Measurements from ENCODE around the gene COX8A. TPM values are rescaled to one million over a fixed set of nuclear protein-coding genes. Genes with fewer than 3 reads are reported as not detected.
A peak's percentile ranks its signal among the peaks of the same experiment; 100 is the strongest.

The COX8A gene, protein sequence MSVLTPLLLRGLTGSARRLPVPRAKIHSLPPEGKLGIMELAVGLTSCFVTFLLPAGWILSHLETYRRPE
- total RNA-seq, result 100 to 1,000 TPM; 149 to 362 TPM
- 100 to 1,000 TPM; 666 to 779 TPM for polyA plus RNA-seq
- long read RNA-seq, donor 1, transcript COX8A-201 (2 exons, 507 nt), result major isoform, 287 of 323 reads
- long read RNA-seq, donor 1, partial matches to known transcripts, result 36 of 323 reads
- long read RNA-seq, donor 1, other reads (novel, unspliced or antisense), result 0 of 323 reads
- long read RNA-seq, donor 2, transcript COX8A-201 (2 exons, 507 nt), result major isoform, 130 of 143 reads
- long read RNA-seq, donor 2, partial matches to known transcripts, result 13 of 143 reads
- long read RNA-seq, donor 2, other reads (novel, unspliced or antisense), result 0 of 143 reads
- long read RNA-seq, donor 3, transcript COX8A-201 (2 exons, 507 nt), result major isoform, 171 of 186 reads
- long read RNA-seq, donor 3, partial matches to known transcripts, result 15 of 186 reads
- long read RNA-seq, donor 3, other reads (novel, unspliced or antisense), result 0 of 186 reads
- long read RNA-seq, donor 4, transcript COX8A-201 (2 exons, 507 nt), result major isoform, 150 of 150 reads
- long read RNA-seq, donor 4, partial matches to known transcripts, result 0 of 150 reads
- long read RNA-seq, donor 4, other reads (novel, unspliced or antisense), result 0 of 150 reads
- long read RNA-seq, donor 5, transcript COX8A-201 (2 exons, 507 nt), result major isoform, 306 of 306 reads
- long read RNA-seq, donor 5, partial matches to known transcripts, result 0 of 306 reads
- long read RNA-seq, donor 5, other reads (novel, unspliced or antisense), result 0 of 306 reads

DNA sequence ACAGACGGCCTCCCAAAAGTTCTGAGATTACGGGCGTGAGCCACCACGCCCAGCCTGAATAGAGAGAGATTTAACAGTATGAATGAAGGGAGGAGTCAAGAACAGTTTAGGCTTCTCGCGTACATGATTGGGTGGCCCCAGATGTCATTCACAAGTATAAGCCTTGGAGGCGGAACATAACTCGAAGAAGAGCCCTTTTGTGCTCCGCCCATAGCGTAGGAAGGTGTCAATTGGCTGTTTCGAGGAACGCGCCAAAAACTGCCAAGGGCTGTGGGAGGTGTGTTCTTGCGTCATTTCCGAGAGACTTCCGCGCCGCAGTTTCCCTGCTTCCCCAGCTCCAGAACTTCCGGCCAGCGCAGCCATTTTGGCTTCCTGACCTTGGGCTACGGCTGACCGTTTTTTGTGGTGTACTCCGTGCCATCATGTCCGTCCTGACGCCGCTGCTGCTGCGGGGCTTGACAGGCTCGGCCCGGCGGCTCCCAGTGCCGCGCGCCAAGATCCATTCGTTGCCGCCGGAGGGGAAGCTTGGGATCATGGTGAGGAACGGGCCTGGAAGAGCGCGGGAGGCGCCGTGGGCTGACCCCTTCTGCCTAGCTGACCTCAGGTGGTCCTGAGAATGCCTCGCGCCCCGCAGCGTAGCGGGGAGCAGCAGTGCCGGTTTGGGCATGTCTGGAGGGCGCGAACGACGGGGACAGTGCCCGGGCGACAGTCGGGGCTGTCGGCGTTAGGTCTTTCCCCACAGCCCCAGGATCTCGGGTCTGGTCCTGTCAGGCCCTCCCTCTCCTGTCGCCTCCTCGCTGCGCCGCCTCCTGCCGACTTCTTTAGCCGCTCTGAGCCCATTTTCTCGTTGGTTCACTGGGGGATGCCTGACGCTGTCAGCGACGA, at the start of gene COX8A:
Gene COX8A, plus strand, starts transcription at position 362 of the 885 bp plus-strand sequence. Its CDS starts 61 bp downstream, at position 423.
- peak; percentile 98 for ATAC-seq (ENCODE audit: insufficient read depth, low FRiP score)
- Histone ChIP-seq H3K4me1 (ENCODE audit: control insufficient read depth in 5 of 5, insufficient read depth in 5 of 5, low read length in 5 of 5) (peaks cover 0 to 14% (median 7%) of the 10 kb centered on the region in 5 donors), H3K9me3 (ENCODE audit: control insufficient read depth in 4 of 4, insufficient read depth in 3 of 4, low read length in 3 of 4) (no peaks in the 10 kb centered on the region), H3K36me3 (ENCODE audit: control insufficient read depth in 4 of 4, insufficient read depth in 4 of 4, low read length in 4 of 4) (peaks cover 0 to 7% (median 3%) of the 10 kb centered on the region in 4 donors), H3K9ac (ENCODE audit: insufficient read depth in 1 of 2, low read length in 2 of 2) (peak within 1 kb of the TSS; percentile 35 to 63), H3K27me3 (ENCODE audit: control insufficient read depth in 3 of 3, insufficient read depth in 3 of 3, low read length in 2 of 3) (no peaks in the 10 kb centered on the region), H3K4me3 (peak within 1 kb of the TSS; percentile 93), H3K27ac (ENCODE audit: low read depth in 1 of 2, low read length in 1 of 2) (peak within 1 kb of the TSS; percentile 95 to 100)
- peak; percentile 99 to 100 (median 100) for DNase-seq
- WGBS, 2 donors, result 0% methylated on average over 67 of the region's 67 CpGs
- TF ChIP-seq, protein P1, sequence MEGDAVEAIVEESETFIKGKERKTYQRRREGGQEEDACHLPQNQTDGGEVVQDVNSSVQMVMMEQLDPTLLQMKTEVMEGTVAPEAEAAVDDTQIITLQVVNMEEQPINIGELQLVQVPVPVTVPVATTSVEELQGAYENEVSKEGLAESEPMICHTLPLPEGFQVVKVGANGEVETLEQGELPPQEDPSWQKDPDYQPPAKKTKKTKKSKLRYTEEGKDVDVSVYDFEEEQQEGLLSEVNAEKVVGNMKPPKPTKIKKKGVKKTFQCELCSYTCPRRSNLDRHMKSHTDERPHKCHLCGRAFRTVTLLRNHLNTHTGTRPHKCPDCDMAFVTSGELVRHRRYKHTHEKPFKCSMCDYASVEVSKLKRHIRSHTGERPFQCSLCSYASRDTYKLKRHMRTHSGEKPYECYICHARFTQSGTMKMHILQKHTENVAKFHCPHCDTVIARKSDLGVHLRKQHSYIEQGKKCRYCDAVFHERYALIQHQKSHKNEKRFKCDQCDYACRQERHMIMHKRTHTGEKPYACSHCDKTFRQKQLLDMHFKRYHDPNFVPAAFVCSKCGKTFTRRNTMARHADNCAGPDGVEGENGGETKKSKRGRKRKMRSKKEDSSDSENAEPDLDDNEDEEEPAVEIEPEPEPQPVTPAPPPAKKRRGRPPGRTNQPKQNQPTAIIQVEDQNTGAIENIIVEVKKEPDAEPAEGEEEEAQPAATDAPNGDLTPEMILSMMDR (IDR thresholded peaks at IDR 0.05; ENCODE audit: control extremely low read depth, extremely low read depth), result no peak

DNA sequence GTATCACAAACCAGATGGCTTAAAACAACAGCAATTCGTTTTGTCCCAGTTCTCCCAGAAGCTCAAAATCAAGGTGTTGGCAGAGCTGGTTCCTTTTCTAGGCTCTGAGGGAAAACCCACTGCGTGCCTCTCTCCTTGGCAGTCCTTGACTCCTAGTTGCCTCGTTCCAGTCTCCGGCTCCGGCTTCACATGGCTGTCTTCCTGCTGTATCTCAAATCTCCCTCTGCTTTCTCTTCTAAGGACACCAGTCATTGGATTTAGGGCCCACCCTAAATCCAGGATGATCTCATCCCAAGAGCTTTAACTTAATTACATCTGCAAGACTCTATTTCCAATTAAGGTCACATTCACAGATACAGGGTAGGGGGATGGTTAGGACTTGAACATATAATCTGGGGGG, 44.8 kb upstream of the COX8A start:
- Histone ChIP-seq H3K27ac (ENCODE audit: low read depth in 1 of 2, low read length in 1 of 2) (no peak overlapping the region), H3K4me3 (no peak overlapping the region), H3K9ac (ENCODE audit: insufficient read depth in 1 of 2, low read length in 2 of 2) (no peak overlapping the region), H3K27me3 (ENCODE audit: control insufficient read depth in 3 of 3, insufficient read depth in 3 of 3, low read length in 2 of 3) (no peaks in the 10 kb centered on the region), H3K4me1 (ENCODE audit: control insufficient read depth in 5 of 5, insufficient read depth in 5 of 5, low read length in 5 of 5) (peaks cover 0 to 6% (median 0%) of the 10 kb centered on the region in 5 donors), H3K9me3 (ENCODE audit: control insufficient read depth in 4 of 4, insufficient read depth in 3 of 4, low read length in 3 of 4) (no peaks in the 10 kb centered on the region), H3K36me3 (ENCODE audit: control insufficient read depth in 4 of 4, insufficient read depth in 4 of 4, low read length in 4 of 4) (no peaks in the 10 kb centered on the region)
- TF ChIP-seq, protein P1 (IDR thresholded peaks at IDR 0.05; ENCODE audit: control extremely low read depth, extremely low read depth), result no peak
- WGBS, 2 donors, result 87 to 95% methylated on average over 5 of the region's 5 CpGs
- no peak for ATAC-seq (ENCODE audit: insufficient read depth, low FRiP score)
- DNase-seq, result no peak

DNA sequence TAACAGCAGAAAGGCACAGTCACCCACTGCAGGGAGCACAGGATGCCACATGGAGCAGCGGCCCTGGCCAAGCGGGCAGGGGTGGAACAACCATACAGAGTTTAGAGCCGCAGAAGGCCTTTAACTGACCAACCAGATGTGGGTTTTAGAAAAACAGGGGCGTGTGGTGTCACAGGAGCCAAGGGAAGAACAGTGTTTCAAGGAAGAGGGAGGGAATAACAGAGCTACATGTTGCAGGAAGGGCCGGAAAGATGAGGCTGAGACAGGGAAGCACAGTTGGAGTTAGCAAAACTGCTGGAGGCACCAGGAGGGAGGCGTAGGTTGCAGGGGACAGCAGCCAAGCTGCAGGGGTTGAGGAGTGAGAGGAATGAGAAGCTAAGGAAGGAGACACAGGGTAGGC, 43.4 kb upstream of the COX8A start:
- H3K27ac ChIP-seq (ENCODE audit: low read depth in 1 of 2, low read length in 1 of 2), result no peak overlapping the region
- H3K36me3 ChIP-seq (ENCODE audit: control insufficient read depth in 4 of 4, insufficient read depth in 4 of 4, low read length in 4 of 4), result no peaks in the 10 kb centered on the region
- ATAC-seq (ENCODE audit: insufficient read depth, low FRiP score) (no peak), DNase-seq (peak in 2 of 3 donors; percentile 41 to 44)
- no peak overlapping the region for H3K4me3 ChIP-seq
- no peaks in the 10 kb centered on the region for H3K27me3 ChIP-seq (ENCODE audit: control insufficient read depth in 3 of 3, insufficient read depth in 3 of 3, low read length in 2 of 3)
- 80 to 84% methylated on average over 6 of the region's 6 CpGs for WGBS, 2 donors
- peaks cover 0 to 6% (median 0%) of the 10 kb centered on the region in 5 donors for H3K4me1 ChIP-seq (ENCODE audit: control insufficient read depth in 5 of 5, insufficient read depth in 5 of 5, low read length in 5 of 5)
- TF ChIP-seq, protein P1 (IDR thresholded peaks at IDR 0.05; ENCODE audit: control extremely low read depth, extremely low read depth), result no peak
- no peaks in the 10 kb centered on the region for H3K9me3 ChIP-seq (ENCODE audit: control insufficient read depth in 4 of 4, insufficient read depth in 3 of 4, low read length in 3 of 4)
- H3K9ac ChIP-seq (ENCODE audit: insufficient read depth in 1 of 2, low read length in 2 of 2), result no peak overlapping the region

Measured in lung (tissue), 16 donors.